ENCODE data around the gene ADAMTS17.

Gene ADAMTS17

DNA sequence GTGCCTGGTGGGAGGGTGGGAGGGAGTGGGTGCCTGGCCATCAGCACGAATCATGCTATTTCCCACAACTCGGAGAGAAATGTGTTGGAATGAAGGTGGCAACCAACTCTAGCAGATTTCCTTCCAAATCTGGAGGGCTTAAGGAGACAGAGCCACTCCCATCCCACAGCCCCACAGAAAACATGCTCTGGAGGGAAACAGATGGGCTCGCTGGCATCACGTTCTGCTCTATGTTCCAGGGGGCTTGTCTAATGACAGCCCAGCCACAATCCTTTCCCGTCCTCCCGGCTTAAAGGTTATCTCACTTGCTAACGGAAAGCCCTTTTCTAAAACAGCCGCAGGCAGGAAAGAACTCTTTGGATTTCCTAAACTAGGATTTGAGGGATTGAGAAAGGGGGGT lies 65.3 kb downstream of the ADAMTS17 start:
- no CpG with 5 or more reads among the region's 8 CpGs for WGBS (ENCODE audit: extremely low coverage, insufficient coverage, insufficient read length)
- Histone ChIP-seq H3K36me3 (ENCODE audit: control insufficient read depth in 1 of 2, insufficient read depth in 2 of 2, low read length in 2 of 2) (no peaks in the 10 kb centered on the region), H3K27me3 (ENCODE audit: insufficient read depth, low read length) (no peaks in the 10 kb centered on the region), H4K91ac (ENCODE audit: low read depth, low read length) (no peak overlapping the region), H3K9me3 (ENCODE audit: insufficient read depth, low read depth, low read length) (peaks cover 2% of the 10 kb centered on the region), H2BK5ac (ENCODE audit: low read depth, low read length, poor library complexity) (no peak overlapping the region), H3K4me3 (ENCODE audit: low read depth, low read length) (no peak overlapping the region), H2AK5ac (ENCODE audit: low read length) (no peak overlapping the region), H4K12ac (ENCODE audit: low read depth, low read length) (no peak overlapping the region), H3K4me2 (ENCODE audit: low read length) (no peak overlapping the region), H3K9ac (ENCODE audit: low read length) (no peak overlapping the region), H3K79me2 (ENCODE audit: control insufficient read depth, insufficient read depth, low read length, poor library complexity) (no peaks in the 10 kb centered on the region), H3K4ac (ENCODE audit: low read depth, low read length) (no peak overlapping the region), H2BK12ac (ENCODE audit: low read length) (no peak overlapping the region), H3K4me1 (ENCODE audit: control insufficient read depth in 1 of 2, insufficient read depth in 2 of 2, low read length in 2 of 2) (peaks cover 3 to 8% of the 10 kb centered on the region in 2 experiments), H3K79me1 (ENCODE audit: low read length) (no peaks in the 10 kb centered on the region), H3K14ac (ENCODE audit: low read length) (no peak overlapping the region), H2AFZ (ENCODE audit: insufficient read depth, low read length, poor library complexity) (no peak overlapping the region), H2BK120ac (ENCODE audit: insufficient read depth, low read length, poor library complexity) (no peak overlapping the region), H3K18ac (ENCODE audit: low read length) (no peak overlapping the region), H4K8ac (ENCODE audit: low read depth, low read length) (no peak overlapping the region), H3K27ac (ENCODE audit: low read depth, low read length) (no peak overlapping the region), H3K23ac (ENCODE audit: low read length) (no peak overlapping the region)
- DNase-seq, result no peak

DNA sequence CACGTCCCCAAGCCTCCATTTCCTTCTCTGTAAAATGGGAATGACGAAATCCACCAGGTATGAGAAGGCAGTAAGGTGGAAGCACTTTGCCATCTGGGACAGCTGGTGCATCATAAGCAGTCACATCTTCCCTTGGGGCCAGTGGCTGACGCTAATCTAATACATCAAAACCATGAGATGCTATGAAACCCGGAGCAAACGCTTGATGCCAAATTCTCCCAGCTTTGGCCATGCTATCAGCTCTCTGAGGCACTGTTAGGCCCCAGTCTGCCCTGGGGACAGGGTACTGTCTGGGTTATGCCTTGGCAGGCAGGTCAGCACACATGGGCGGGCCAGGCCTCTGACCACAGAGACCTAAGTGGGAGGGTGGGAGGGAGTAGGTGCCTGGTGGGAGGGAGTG lies 66.1 kb downstream of the ADAMTS17 start:
- H3K9ac ChIP-seq (ENCODE audit: low read length), result no peak overlapping the region
- no peak overlapping the region for H3K4me3 ChIP-seq (ENCODE audit: low read depth, low read length)
- no peak overlapping the region for H4K8ac ChIP-seq (ENCODE audit: low read depth, low read length)
- H2AFZ ChIP-seq (ENCODE audit: insufficient read depth, low read length, poor library complexity), result no peak overlapping the region
- H3K14ac ChIP-seq (ENCODE audit: low read length), result no peak overlapping the region
- H4K12ac ChIP-seq (ENCODE audit: low read depth, low read length), result no peak overlapping the region
- peaks cover 3 to 8% of the 10 kb centered on the region in 2 experiments for H3K4me1 ChIP-seq (ENCODE audit: control insufficient read depth in 1 of 2, insufficient read depth in 2 of 2, low read length in 2 of 2)
- H3K27ac ChIP-seq (ENCODE audit: low read depth, low read length), result no peak overlapping the region
- no peaks in the 10 kb centered on the region for H3K36me3 ChIP-seq (ENCODE audit: control insufficient read depth in 1 of 2, insufficient read depth in 2 of 2, low read length in 2 of 2)
- no peaks in the 10 kb centered on the region for H3K79me2 ChIP-seq (ENCODE audit: control insufficient read depth, insufficient read depth, low read length, poor library complexity)
- H2BK12ac ChIP-seq (ENCODE audit: low read length), result no peak overlapping the region
- no peak overlapping the region for H3K4ac ChIP-seq (ENCODE audit: low read depth, low read length)
- no peak overlapping the region for H2BK5ac ChIP-seq (ENCODE audit: low read depth, low read length, poor library complexity)
- H3K79me1 ChIP-seq (ENCODE audit: low read length), result no peaks in the 10 kb centered on the region
- H3K27me3 ChIP-seq (ENCODE audit: insufficient read depth, low read length), result no peaks in the 10 kb centered on the region
- H3K9me3 ChIP-seq (ENCODE audit: insufficient read depth, low read depth, low read length), result peaks cover 2% of the 10 kb centered on the region
- no peak overlapping the region for H3K18ac ChIP-seq (ENCODE audit: low read length)
- H3K4me2 ChIP-seq (ENCODE audit: low read length), result no peak overlapping the region
- no peak overlapping the region for H2BK120ac ChIP-seq (ENCODE audit: insufficient read depth, low read length, poor library complexity)
- no CpG with 5 or more reads among the region's 6 CpGs for WGBS (ENCODE audit: extremely low coverage, insufficient coverage, insufficient read length)
- no peak for DNase-seq
- H2AK5ac ChIP-seq (ENCODE audit: low read length), result no peak overlapping the region
- no peak overlapping the region for H4K91ac ChIP-seq (ENCODE audit: low read depth, low read length)
- no peak overlapping the region for H3K23ac ChIP-seq (ENCODE audit: low read length)

DNA sequence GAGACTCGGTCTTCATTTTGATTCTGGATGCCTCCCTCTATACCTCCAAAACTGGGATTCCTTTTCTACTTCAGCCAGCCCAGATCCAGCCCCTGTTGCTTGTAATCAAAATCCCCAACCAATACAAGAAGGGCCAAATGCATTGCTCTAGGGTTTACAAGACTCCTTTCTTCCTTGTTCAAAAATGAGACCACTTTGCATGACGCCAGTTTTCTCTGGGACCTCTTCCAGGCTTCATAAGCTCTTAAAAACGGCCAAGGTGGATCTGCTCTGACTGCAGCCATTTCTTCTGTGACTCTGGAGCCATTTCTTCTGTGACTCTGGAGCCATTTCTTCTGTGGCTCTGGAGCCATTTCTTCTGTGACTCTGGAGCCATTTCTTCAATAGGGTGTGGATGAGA lies 71.9 kb downstream of the ADAMTS17 start:
- Histone ChIP-seq H3K4me1 (ENCODE audit: control insufficient read depth in 1 of 2, insufficient read depth in 2 of 2, low read length in 2 of 2) (no peaks in the 10 kb centered on the region), H2BK5ac (ENCODE audit: low read depth, low read length, poor library complexity) (no peak overlapping the region), H3K18ac (ENCODE audit: low read length) (no peak overlapping the region), H3K79me1 (ENCODE audit: low read length) (no peaks in the 10 kb centered on the region), H3K27ac (ENCODE audit: low read depth, low read length) (no peak overlapping the region), H4K8ac (ENCODE audit: low read depth, low read length) (no peak overlapping the region), H3K9ac (ENCODE audit: low read length) (no peak overlapping the region), H3K23ac (ENCODE audit: low read length) (no peak overlapping the region), H3K14ac (ENCODE audit: low read length) (no peak overlapping the region), H4K12ac (ENCODE audit: low read depth, low read length) (no peak overlapping the region), H3K9me3 (ENCODE audit: insufficient read depth, low read depth, low read length) (no peaks in the 10 kb centered on the region), H3K4me2 (ENCODE audit: low read length) (no peak overlapping the region), H2AFZ (ENCODE audit: insufficient read depth, low read length, poor library complexity) (no peak overlapping the region), H3K36me3 (ENCODE audit: control insufficient read depth in 1 of 2, insufficient read depth in 2 of 2, low read length in 2 of 2) (no peaks in the 10 kb centered on the region), H2AK5ac (ENCODE audit: low read length) (no peak overlapping the region), H4K91ac (ENCODE audit: low read depth, low read length) (no peak overlapping the region), H3K27me3 (ENCODE audit: insufficient read depth, low read length) (no peaks in the 10 kb centered on the region), H3K4me3 (ENCODE audit: low read depth, low read length) (no peak overlapping the region), H2BK120ac (ENCODE audit: insufficient read depth, low read length, poor library complexity) (no peak overlapping the region), H2BK12ac (ENCODE audit: low read length) (no peak overlapping the region), H3K4ac (ENCODE audit: low read depth, low read length) (no peak overlapping the region), H3K79me2 (ENCODE audit: control insufficient read depth, insufficient read depth, low read length, poor library complexity) (no peaks in the 10 kb centered on the region)
- DNase-seq, result no peak
- no CpG with 5 or more reads among the region's 3 CpGs for WGBS (ENCODE audit: extremely low coverage, insufficient coverage, insufficient read length)

DNA sequence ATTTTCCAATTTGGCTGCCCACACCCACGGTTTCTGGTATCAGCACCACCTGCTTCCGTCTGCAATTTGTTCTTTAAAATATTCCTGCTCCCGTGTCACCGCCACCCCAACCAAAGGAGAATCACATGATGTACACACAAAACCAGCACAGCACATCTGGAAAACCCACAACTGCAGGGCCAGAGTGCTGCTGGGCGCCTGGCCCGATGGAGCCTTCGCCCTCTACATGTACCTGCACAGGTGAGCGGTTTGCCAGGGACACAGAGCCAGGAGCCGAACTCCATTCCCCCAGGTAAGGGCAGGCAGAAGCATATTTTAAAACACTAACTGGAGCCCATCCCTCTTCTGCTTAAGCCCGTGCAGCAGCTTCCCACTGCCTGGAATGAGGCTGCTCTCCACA lies 75.6 kb downstream of the ADAMTS17 start:
- no peak overlapping the region for H2BK5ac ChIP-seq (ENCODE audit: low read depth, low read length, poor library complexity)
- no peak overlapping the region for H3K4ac ChIP-seq (ENCODE audit: low read depth, low read length)
- H4K12ac ChIP-seq (ENCODE audit: low read depth, low read length), result no peak overlapping the region
- no peaks in the 10 kb centered on the region for H3K36me3 ChIP-seq (ENCODE audit: control insufficient read depth in 1 of 2, insufficient read depth in 2 of 2, low read length in 2 of 2)
- no peak overlapping the region for H3K4me2 ChIP-seq (ENCODE audit: low read length)
- DNase-seq, result no peak
- no peak overlapping the region for H3K18ac ChIP-seq (ENCODE audit: low read length)
- H3K23ac ChIP-seq (ENCODE audit: low read length), result no peak overlapping the region
- H4K8ac ChIP-seq (ENCODE audit: low read depth, low read length), result no peak overlapping the region
- peaks cover 2% of the 10 kb centered on the region for H3K9me3 ChIP-seq (ENCODE audit: insufficient read depth, low read depth, low read length)
- H4K91ac ChIP-seq (ENCODE audit: low read depth, low read length), result no peak overlapping the region
- no peak overlapping the region for H2BK12ac ChIP-seq (ENCODE audit: low read length)
- no peaks in the 10 kb centered on the region for H3K27me3 ChIP-seq (ENCODE audit: insufficient read depth, low read length)
- H3K4me1 ChIP-seq (ENCODE audit: control insufficient read depth in 1 of 2, insufficient read depth in 2 of 2, low read length in 2 of 2), result no peaks in the 10 kb centered on the region
- no peak overlapping the region for H3K9ac ChIP-seq (ENCODE audit: low read length)
- H2AFZ ChIP-seq (ENCODE audit: insufficient read depth, low read length, poor library complexity), result no peak overlapping the region
- no CpG with 5 or more reads among the region's 10 CpGs for WGBS (ENCODE audit: extremely low coverage, insufficient coverage, insufficient read length)
- no peak overlapping the region for H3K4me3 ChIP-seq (ENCODE audit: low read depth, low read length)
- no peaks in the 10 kb centered on the region for H3K79me2 ChIP-seq (ENCODE audit: control insufficient read depth, insufficient read depth, low read length, poor library complexity)
- H3K79me1 ChIP-seq (ENCODE audit: low read length), result no peaks in the 10 kb centered on the region
- no peak overlapping the region for H3K27ac ChIP-seq (ENCODE audit: low read depth, low read length)
- no peak overlapping the region for H2BK120ac ChIP-seq (ENCODE audit: insufficient read depth, low read length, poor library complexity)
- H2AK5ac ChIP-seq (ENCODE audit: low read length), result no peak overlapping the region
- no peak overlapping the region for H3K14ac ChIP-seq (ENCODE audit: low read length)
